Measurements from ENCODE around the gene ENTREP1.

DNA sequence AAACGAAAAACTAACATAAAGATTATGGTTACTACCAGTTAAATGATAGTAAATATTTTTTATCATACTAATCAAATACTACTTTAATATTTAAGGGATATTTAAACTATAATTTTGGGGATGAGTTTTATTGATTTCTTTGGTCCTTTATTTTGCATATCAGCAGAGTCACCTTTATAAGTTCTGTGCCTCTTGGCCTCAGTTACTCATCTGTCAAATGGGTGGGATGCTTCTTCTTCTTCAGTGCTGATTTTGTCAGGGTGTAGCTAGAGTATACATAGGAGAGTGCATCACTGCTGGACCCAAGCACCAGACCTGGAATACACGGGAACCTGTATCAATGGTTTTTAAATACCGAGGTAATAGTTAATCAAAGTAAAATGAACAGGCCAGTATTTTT is 5.6 kb downstream of the ENTREP1 start:
- TF ChIP-seq, protein P1, sequence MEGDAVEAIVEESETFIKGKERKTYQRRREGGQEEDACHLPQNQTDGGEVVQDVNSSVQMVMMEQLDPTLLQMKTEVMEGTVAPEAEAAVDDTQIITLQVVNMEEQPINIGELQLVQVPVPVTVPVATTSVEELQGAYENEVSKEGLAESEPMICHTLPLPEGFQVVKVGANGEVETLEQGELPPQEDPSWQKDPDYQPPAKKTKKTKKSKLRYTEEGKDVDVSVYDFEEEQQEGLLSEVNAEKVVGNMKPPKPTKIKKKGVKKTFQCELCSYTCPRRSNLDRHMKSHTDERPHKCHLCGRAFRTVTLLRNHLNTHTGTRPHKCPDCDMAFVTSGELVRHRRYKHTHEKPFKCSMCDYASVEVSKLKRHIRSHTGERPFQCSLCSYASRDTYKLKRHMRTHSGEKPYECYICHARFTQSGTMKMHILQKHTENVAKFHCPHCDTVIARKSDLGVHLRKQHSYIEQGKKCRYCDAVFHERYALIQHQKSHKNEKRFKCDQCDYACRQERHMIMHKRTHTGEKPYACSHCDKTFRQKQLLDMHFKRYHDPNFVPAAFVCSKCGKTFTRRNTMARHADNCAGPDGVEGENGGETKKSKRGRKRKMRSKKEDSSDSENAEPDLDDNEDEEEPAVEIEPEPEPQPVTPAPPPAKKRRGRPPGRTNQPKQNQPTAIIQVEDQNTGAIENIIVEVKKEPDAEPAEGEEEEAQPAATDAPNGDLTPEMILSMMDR (IDR thresholded peaks at IDR 0.05): no peak
- no peak for TF ChIP-seq POLR2A (IDR thresholded peaks at IDR 0.05)
